CD4-positive, alpha-beta T cell treated with Interleukin-4 for 1 hour (primary cell): Measurements from ENCODE around the gene POLR2J3.
"Not testable (repeated sequence)": the region's sequence is repeated elsewhere in the genome, so short reads cannot be mapped to it uniquely, and the experiment has no call there.

Experiments
- DNase-seq, 2 donors: peaks; one replicate each; pipeline ENCODE4 v3.0.0-alpha.2; 2020 to 2022

POLR2J3 gene

DNA sequence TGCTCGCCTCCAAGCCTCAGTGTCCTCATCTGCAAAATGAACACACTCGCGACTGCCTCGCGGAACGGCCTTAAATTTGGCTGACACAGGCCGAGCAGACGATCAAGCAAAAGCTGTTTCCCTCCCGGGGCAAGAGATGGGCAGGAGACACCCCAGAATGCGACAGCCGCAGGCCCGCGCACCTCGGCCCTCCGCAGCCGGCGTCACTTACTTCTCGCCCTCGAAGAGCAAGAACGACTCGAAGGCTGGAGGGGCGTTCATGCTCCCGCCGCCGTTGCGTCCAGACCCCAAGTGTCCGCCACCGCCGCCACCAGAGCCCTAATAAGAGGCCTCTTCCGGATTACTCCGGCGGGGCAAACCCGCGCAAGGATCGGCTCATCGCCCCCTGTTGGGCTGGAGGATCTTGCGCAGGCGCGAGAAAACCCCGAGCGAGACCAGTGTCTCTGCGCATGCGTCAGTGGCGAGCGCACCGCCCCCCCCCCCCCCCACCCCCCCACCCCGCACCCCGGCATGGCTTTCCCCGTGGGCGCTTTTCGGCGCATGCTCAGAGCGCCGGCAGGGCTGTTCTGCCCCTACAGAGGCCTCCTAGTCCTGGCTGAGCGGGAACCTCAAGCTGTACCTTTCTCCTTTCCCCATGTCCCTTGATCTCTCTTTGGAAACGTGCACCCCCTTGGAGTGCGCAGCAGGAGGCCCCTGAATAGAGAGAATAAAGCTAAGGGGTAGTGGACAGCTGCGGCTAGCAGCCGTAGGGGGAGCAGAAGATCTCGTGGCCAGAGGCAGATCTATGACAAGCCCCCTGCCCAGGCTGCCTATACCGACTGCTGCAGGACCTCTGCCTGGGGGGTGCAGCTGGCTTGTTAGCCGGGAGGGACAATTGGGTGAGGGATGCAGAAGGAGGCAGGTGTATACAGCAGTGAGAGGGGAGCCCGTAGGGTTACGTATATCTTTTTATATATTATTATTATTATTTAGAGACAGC lies at the start of gene POLR2J3:
Gene POLR2J3, minus strand, starts transcription at position 323 of the 979 bp plus-strand sequence. Its CDS starts 62 bp downstream, at position 261.
- DNase-seq: peak; percentile 96 to 97

DNA sequence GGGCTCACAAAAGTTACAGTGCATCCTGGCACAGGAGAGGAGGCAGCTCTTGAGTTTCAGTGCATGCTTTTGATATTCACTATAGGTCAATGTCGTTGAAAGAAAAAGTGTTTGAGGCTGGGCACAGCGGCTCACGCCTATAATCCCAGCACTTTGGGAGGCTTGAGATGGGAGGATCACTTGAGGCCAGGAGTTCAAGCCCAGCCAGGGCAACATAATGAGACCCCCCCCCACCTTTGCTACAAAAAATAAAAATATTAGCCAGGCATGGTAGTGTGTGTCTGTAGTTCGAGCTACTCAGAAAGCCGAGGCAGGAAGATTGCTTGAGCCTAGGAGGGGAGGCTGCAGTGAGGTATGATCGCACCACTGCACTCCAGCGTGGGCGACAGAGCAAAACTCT lies 45.7 kb upstream of the POLR2J3 start:
- DNase-seq: not testable (repeated sequence)

DNA sequence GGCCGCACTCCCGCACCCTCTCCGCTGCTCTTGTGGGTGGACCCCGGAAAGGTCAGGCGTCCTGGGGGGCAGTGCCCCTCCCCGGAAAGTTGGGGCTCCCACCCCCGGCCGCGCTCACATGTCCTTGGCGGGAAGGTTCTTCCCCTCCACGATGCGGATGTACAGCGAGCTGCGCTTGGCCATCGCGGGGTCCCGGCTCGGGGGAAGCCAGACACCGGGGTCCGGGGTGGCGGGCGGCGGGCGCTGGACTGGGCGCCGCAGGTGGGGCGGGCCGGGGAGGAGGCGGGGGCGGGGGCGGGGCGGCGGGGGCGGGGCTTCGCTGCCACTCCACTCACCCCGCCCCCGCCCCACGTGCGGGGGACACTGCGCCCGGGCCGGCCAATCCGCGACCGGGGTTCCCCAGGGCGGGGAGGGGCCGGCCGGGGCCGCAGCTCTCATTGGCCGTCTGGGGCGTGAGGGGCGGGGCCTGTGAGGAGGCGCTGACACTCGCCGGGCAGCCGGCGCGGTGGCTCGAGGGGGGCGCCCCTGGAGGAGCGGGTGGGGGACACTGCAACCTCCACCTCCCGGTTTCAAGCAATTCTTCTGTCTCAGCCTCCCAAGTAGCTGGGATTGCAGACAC lies 44.2 kb upstream of the POLR2J3 start, which contains the start of gene RASA4:
Gene RASA4, minus strand, starts transcription at position 250 of the 619 bp plus-strand sequence. Its CDS starts 67 bp downstream, at position 183.
- DNase-seq: peak in 1 of 2 donors; percentile 51

DNA sequence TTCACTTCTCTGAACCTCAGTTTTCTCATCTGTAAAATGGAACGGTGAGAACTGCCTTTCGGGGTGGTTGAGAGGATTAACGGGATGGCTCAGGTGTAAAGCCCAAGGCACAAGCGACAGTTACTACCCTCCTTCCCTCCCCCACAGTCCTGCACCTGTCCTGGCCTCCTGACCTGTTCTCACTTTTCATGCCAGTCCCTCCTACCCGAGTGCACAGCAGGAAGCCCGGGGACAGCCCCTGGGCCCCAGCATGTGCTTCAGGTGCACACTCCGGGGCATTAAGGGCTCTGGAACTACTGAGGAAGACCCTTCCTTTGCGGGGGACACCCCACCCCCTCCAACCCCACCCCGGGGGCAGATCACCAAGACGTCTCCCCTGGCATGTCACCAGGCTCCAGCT lies 43.5 kb upstream of the POLR2J3 start:
- not testable (repeated sequence) for DNase-seq

DNA sequence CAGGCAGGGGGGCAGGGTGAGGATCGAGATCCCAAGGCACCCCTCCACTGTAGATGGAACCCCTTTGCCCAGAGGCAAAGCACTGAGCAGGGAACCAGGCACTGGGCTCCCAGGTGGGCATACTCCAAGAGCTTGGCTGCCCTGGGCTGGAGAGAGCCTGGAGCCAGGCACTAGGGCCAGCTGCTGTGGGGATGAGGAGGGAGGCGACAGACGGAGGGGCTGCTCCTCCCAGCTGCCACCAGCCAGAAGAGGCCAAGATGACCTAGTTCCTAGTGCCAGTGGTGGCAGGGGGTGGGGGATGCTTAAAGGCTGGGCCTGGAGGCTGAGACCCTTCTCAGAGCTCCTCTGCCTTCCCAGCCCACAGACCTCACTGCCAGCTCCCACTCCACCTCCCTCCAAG lies 42.5 kb upstream of the POLR2J3 start:
- not testable (repeated sequence) for DNase-seq

DNA sequence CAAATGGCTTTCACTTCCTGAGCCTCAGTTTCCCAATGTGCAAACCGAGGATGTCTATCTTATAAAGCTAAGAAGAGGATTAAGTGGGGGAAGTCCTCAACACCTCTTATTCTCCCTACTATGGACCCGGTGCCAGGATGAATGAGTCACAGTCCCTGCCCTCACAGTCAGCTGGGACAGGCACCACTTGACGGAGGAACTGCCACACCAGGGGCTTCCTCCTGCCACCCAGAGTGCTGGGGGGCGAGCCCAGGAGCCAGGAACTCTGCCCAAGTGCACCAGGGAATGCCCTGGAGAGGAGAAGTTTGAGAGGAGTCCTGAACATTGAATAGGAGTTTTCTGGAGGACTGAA lies 41.9 kb upstream of the POLR2J3 start:
- not testable (repeated sequence) for DNase-seq

DNA sequence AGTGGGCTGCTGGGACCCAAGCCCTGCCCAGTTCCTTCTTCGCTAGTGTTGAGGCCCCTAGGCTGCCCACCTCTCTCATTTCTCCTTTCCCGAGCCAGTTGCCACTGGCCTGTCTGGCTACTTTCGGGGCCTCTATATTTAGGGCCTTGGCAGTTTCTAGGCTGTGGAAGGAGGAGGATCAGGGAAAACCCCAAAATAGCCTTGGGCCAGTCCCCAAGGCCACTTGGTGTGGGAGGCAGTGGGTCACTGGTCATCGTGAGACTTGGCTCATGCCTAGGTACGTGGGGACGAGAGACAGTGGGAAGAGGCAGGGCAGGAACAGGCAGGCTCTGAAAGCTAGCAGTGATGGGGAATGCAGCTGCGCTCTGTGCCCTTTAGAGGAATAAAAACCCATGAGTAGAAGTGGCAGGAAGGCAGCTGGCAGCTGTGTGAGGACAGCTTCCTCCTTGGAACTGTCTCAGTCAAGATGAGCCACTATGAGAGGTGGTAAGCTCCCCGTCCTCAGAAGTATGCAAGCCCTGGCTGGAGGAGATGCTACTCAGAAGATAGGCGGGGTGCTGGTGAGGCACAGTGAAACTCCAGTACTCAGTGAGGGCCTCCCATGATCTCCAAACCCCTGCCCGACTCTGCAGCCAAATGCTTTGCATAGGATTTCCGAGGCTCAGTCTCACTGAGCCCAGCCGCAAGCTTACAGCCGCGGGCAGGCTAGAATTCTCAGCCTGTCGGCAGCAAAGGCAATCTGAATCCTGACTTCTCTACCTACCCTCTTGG lies 41.4 kb upstream of the POLR2J3 start:
- DNase-seq: not testable (repeated sequence)

DNA sequence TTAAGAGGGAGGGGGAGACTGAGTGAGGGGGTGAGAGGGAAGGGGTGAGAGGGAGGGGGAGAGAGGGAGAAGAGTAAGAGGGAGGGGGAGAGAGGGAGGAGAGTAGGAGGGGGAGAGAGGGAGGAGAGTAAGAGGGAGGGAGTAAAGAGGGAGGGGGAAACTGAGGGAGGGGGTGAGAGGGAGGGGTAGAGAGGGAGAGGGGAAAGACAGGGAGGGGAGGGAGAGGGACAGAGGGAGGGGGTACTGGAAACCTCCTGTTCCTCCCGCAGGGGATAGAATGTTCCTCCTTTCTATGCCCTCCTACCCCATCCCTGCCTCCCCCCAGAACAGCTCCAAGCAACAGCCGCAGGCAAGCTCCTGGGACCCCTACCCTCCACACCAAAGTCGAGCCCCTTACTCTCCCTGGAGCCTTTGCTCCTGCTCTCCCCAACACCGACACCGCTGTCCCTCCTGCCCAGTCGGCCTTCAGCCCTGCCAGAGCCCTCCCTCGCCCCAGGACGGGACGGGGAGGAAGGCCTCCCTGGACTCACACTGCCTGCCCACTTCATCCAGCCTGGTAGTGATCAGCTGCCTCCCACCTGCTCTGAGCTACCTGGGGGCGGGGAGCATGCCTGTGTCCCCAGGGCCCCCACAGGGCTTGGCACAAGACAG lies 39.4 kb upstream of the POLR2J3 start:
- DNase-seq: not testable (repeated sequence)

DNA sequence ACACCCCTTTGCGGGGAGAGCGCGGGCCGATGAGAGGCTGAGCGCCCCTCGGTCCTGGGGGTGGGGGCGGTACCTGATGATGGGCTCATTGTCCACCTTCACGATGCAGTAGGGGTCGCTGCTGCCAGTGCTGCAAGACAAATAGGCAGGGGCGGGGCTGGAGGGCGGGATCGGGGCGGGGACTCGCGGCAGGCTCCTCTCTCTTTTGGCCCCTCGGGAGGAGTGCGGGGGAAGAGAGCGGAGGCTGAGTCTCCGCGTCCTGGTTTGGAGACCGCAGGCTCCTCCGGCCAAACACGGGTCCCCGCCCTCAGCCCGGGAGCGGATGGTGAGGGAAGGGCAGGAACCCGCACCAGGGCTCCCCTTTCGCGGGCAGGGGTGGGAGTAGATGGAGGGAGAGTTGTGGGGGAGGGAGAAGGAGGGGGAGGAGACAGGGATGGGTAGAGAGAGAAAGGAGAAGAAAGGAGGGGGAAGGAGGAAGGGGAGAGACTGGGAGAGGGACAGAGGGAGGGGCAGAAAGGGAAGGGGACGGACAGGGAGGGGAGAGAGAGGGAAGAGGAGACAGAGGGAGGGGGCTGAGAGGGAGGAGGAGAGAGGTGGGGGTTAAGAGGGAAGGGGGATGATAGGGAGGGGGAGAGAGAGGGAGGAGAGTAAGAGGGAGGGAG lies 38.8 kb upstream of the POLR2J3 start:
- DNase-seq: not testable (repeated sequence)

DNA sequence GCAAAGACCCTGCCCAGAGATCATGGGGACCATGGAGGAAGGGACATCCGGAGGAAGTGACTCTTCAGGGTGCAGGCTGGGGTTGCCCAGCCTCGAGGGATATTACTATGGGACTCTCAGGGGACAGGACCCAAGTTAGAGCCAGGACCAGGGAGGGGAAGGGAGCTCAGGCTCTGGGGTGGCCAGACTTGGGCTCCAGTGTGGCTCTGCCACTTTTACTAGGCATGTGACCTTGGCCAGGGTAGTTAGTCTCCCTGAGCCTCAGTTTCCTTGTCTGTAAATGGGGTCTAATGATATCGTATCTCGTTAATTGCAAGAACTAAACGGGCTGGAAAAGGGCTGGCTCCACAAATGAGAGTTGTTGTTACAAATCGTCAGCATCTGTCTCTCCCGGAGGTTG lies 38.1 kb upstream of the POLR2J3 start:
- DNase-seq: not testable (repeated sequence)

DNA sequence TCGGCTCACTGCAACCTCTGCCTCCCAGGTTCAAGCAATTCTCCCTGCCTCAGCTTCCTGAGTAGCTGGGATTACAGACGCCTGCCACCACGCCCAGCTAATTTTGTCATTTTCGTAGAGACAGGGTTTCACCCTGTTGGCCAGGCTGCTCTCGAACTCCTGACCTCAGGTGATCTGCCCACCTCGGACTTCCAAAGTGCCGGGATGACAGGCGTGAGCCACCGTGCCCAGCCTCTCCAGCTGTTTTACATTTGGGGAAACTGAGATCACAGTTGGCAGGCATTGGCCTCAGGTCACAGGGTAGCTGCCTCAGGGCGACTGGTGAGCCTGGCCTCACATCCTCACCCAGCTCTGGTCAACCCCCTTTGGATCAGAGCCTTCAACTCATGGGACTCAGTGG lies 37.4 kb upstream of the POLR2J3 start:
- DNase-seq: not testable (repeated sequence)

DNA sequence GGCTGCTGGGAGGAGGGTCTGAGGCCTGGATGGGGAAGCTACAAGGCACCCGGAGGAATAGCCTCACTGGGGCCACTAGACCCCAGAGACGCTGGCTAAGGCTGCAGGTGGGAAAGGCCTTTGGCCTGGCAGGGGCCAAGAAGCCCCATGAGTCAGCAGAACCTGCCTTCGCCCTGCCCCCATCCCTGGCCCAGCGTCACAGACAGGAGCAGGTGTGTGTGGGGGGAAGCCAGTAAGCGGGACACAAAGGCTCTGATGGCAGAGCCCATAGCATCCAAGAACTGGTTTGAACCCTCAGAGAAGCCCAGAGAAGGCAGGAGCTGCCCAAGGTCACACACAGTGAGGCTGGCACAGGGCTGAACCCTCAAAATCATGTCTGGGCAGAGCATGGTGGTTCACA lies 34.5 kb upstream of the POLR2J3 start:
- DNase-seq: not testable (repeated sequence)

DNA sequence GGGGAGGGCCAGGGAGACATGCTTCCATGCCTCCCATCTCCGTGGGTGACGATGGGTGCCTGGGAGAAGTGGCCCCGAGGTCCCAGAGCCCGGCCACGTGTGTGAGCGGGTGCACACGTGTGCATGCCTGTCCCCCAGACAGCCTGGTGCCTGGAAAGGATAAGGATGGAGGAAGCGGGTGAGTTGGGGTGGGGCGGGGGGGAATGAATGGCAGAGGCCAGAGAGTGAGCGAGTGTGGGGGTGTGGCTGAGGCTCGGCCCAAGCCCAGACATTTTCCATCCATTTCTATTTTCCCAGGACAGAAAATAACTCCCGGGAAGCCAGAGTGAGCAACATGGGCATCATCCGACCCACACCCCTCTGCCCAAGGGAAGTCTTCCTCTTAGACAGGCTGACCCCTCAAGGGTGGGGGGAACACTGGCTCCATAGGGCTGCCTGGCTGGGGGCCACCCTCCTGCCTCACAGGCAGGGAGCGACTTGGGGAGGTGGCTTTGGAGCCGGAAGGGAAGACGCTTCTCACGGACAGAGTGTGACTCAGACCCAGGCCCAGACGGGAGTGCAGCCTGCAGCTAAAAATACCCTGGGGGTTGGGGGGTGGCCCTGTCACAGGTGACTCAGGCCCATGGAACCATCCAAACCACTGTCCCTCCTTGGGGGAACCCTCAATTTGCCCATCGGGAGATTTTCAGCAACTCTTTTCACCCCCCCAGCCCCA lies 32.2 kb upstream of the POLR2J3 start:
- not testable (repeated sequence) for DNase-seq

DNA sequence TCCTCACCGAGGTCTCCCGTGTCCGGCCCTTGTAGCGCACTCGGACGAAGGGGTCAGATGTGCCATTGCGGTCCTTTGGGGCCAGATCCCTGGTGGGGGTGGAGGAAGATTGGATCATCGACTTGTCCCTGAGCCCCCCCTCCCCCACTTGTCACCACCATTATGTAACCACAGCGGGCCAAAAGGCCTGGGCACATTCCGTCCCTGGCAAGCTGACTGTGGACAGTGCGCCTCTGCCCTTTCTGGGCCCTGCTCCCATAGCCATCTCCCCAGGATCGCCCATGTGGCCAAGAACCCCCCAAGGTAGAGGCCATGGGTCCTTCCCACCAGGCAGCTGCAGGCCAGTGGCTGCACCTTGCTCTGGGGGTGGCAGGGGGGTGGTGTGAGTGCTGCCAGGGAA lies 29.9 kb upstream of the POLR2J3 start:
- DNase-seq: not testable (repeated sequence)

DNA sequence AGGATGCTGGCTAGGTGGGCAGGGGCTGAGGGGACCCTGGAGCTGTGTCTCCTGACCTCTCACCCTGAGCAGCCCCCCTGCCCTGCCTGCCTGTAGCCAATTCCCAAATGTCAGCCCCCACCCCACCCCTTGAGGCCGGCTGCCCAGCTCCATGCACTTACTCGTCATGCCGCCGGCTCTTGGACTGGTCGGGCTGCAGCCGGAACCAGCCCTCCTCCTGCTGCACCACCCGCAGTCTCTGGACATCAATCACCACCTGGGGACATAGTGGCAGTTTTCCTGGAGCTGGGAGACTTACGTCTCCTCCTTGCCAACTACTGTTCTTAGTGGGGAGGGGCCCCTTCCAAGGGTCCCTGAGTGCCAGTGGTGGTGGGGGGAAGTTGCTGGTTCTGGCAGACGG lies 27.3 kb upstream of the POLR2J3 start:
- DNase-seq: not testable (repeated sequence)

DNA sequence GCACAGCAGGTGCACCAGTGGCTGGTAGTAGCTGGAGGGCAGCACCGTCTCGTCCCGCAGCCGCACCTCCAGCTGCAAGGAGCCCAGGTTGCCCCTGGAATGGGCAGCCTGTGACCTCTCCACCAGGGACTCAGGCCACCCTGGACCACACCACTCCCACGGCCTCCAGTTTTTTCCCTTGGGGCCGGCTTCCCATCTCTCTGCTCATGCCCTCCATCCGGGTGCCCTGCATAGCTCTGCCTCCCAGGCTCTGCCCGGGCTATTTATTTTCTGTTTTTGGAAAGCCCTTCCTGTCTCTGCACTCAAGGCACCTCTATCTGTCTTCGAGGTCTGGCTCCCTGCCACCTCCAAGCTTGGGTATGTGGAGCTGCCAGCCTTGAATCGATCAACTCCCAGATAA lies 23.7 kb upstream of the POLR2J3 start:
- not testable (repeated sequence) for DNase-seq

DNA sequence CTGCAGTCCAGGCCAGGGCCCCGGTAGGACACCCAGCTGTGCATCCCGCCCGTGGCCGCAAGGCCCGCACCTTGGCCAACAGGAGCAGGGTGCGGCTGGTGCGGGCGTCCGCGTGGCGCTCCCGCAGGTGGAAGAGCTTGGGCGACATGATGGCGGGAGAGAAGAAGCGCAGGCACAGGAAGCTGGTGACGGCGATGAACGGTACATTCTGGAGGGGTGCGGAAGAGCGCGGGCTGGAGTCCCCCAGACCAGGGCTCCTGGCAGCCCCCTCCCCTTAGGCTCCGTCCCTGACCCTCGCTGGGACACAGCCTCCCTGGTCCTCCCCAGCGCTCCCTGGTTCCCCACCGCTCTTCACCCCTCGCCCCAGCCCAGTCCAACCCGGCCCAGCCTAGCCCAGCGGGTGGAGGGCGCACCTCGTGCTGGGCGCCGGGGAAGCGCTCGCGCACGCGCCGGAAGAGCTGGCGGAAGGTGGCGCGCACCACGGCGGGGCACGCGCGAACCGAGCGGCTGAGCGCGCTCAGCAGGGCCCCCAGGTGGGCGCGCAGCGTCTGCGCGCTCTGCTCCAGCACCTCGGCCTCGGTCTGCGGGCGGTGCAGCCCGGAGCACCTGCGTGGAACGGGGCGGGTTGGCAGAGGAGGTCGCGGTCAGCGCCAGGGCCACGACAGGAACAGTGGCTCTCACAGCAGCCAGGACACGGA lies 21.4 kb upstream of the POLR2J3 start:
- not testable (repeated sequence) for DNase-seq

DNA sequence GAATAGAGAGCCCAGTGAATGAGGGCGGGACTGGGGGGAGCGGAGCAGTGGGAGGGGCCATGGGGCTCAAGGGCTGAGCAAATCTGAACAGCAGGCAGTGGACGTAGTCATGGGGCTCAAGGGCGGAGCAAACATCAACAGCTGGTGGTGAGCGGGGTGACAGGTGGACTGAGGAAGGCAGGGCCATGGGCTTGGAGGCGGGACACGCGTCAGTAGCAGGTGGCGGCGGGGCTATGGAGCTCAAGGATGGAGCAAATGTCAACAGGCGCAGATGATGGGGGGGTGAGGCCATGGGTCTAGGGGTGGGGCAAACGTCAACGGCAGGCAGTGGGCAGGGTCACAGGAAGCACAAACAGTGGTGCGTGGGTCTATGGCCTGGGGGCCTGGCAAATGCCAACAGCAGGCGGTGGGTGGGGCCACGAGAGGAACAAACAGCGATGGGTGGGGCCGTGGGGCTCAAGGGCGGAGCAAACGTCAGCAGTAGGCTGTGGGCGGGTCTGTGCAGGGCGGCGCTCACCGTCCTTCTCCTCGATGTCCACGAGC lies 20.2 kb upstream of the POLR2J3 start:
- DNase-seq: peak; percentile 61 to 80

DNA sequence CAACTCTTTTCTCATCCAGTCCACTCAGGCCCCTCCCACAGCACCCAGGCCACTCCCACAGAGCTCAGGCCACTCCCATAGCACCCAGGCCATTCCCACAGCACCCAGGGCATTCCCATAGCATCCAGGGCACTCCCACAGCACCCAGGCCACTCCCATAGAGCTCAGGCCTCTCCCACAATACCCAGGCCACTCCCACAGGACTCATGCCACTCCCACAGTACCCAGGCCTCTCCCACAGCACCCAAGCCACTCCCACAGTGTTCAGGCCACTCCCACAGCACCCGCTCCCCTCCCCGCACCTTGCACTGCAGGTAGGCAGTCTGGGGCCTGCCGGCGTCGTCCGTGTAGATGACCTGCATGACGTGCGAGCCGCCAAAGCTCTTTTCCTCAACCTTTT lies 17.5 kb upstream of the POLR2J3 start:
- DNase-seq: not testable (repeated sequence)

DNA sequence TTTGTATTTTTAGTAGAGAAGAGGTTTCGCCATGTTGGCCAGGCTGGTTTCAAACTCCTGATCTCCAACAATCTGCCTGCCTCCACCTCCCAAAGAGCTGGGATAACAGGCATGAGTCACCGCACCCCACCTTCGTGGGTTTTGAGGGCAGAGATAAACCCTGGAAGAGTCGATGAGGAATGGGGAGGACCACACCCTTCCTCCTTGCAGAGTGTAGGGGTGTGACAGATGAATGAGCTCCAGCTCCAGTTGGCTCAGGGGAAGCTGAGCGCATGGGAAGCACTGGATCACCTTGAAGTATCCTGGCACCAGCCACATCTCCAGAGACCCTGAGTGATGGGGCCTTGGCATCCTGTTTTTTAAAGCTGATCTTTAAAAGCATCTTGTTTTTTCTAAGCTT lies 11.1 kb upstream of the POLR2J3 start:
- not testable (repeated sequence) for DNase-seq
